Trophoblast cell (in vitro differentiated cells and primary cell): ENCODE measurements around the gene NPLOC4.

Experiments
- DNase-seq, 2 donors: peaks; one replicate each; pipeline ENCODE4 v3.0.0-alpha.2; 2016
- H2AFZ ChIP-seq: 2 replicates; pipeline ENCODE4 v1.6.1; 2013; ENCODE audit warnings: low read length, moderate library complexity, mild to moderate bottlenecking; ENCODE audit not compliant: insufficient read depth, poor library complexity
- H2AK5ac ChIP-seq: 2 replicates; pipeline ENCODE4 v1.6.1; 2013; ENCODE audit warnings: mild to moderate bottlenecking, low read length
- H2BK120ac ChIP-seq: 2 replicates; pipeline ENCODE4 v1.6.1; 2013; ENCODE audit warnings: low read length, mild to moderate bottlenecking, moderate library complexity; ENCODE audit not compliant: insufficient read depth, poor library complexity
- H2BK12ac ChIP-seq: 2 replicates; pipeline ENCODE4 v1.6.1; 2013; ENCODE audit warnings: mild to moderate bottlenecking, low read length, moderate library complexity
- H2BK5ac ChIP-seq: 2 replicates; pipeline ENCODE4 v1.6.1; 2013; ENCODE audit warnings: low read length, low read depth, moderate library complexity, mild to moderate bottlenecking; ENCODE audit not compliant: poor library complexity
- H3K14ac ChIP-seq: 2 replicates; pipeline ENCODE4 v1.6.1; 2013; ENCODE audit warnings: mild to moderate bottlenecking, low read length
- H3K18ac ChIP-seq: 2 replicates; pipeline ENCODE4 v1.6.1; 2013; ENCODE audit warnings: mild to moderate bottlenecking, low read length
- H3K23ac ChIP-seq: 2 replicates; pipeline ENCODE4 v1.6.1; 2013; ENCODE audit warnings: low read length
- H3K27ac ChIP-seq: 2 replicates; pipeline ENCODE4 v1.5.1; 2013; ENCODE audit warnings: low read depth, mild to moderate bottlenecking, inconsistent platforms, low read length, moderate library complexity
- H3K27me3 ChIP-seq: 2 replicates; pipeline ENCODE4 v1.6.1; 2013; ENCODE audit warnings: inconsistent platforms, mild to moderate bottlenecking, low read length, moderate library complexity; ENCODE audit not compliant: insufficient read depth
- H3K36me3 ChIP-seq, 2 experiments: 1 replicate in 1 of 2; 2 replicates in 1 of 2; pipeline ENCODE4 v1.6.1; 2013; ENCODE audit warnings: low read length in 2 of 2, mild to moderate bottlenecking in 2 of 2, moderate library complexity in 1 of 2; ENCODE audit not compliant: insufficient read depth in 2 of 2, control insufficient read depth in 1 of 2
- H3K4ac ChIP-seq: 2 replicates; pipeline ENCODE4 v1.6.1; 2013; ENCODE audit warnings: low read depth, mild to moderate bottlenecking, low read length, moderate library complexity
- H3K4me1 ChIP-seq, 2 experiments: 1 replicate in 1 of 2; 2 replicates in 1 of 2; pipeline ENCODE4 v1.6.1; 2013; ENCODE audit warnings: low read length in 2 of 2, mild to moderate bottlenecking in 2 of 2, moderate library complexity in 1 of 2; ENCODE audit not compliant: insufficient read depth in 2 of 2, control insufficient read depth in 1 of 2
- H3K4me2 ChIP-seq: 2 replicates; pipeline ENCODE4 v1.6.1; 2013; ENCODE audit warnings: inconsistent platforms, mild to moderate bottlenecking, low read length, moderate library complexity
- H3K4me3 ChIP-seq: 2 replicates; pipeline ENCODE4 v1.5.1; 2013; ENCODE audit warnings: mild to moderate bottlenecking, low read depth, low read length, inconsistent platforms
- H3K79me1 ChIP-seq: one replicate; pipeline ENCODE4 v1.6.1; 2013; ENCODE audit warnings: low read length
- H3K79me2 ChIP-seq: 2 replicates; pipeline ENCODE4 v1.6.1; 2013; ENCODE audit warnings: low read length, mild to moderate bottlenecking; ENCODE audit not compliant: control insufficient read depth, insufficient read depth, poor library complexity
- H3K9ac ChIP-seq: 2 replicates; pipeline ENCODE4 v1.6.1; 2013; ENCODE audit warnings: mild to moderate bottlenecking, low read length
- H3K9me3 ChIP-seq: 2 replicates; pipeline ENCODE4 v1.6.1; 2013; ENCODE audit warnings: low read depth, mild to moderate bottlenecking, control low read depth, inconsistent platforms, low read length; ENCODE audit not compliant: insufficient read depth
- H4K12ac ChIP-seq: 2 replicates; pipeline ENCODE4 v1.6.1; 2013; ENCODE audit warnings: low read depth, mild to moderate bottlenecking, low read length, moderate library complexity
- H4K8ac ChIP-seq: 2 replicates; pipeline ENCODE4 v1.6.1; 2013; ENCODE audit warnings: low read depth, mild to moderate bottlenecking, low read length, moderate library complexity
- H4K91ac ChIP-seq: one replicate; pipeline ENCODE4 v1.6.1; 2013; ENCODE audit warnings: low read depth, mild to moderate bottlenecking, low read length, moderate library complexity
- WGBS: extraction: QIAGEN DNeasy Blood & Tissue Kit; methylation state at CpG from one replicate; pipeline ENCODE4 v1.1.7; 2013; ENCODE audit warnings: missing lambda C conversion rate; ENCODE audit not compliant: insufficient read length, insufficient coverage; ENCODE audit errors: extremely low coverage; 5-methylcytosine and 5-hydroxymethylcytosine counted together

Gene NPLOC4

GRCh38 chr17:81655378-81656117 lies 18.6 kb upstream of the NPLOC4 start:
- H3K4me2 ChIP-seq: no peak overlapping the region
- H3K27ac ChIP-seq: no peak overlapping the region
- H3K23ac ChIP-seq: no peak overlapping the region
- H3K4ac ChIP-seq: no peak overlapping the region
- peaks cover 4% of the 10 kb centered on the region for H3K9me3 ChIP-seq
- no peak overlapping the region for H2BK120ac ChIP-seq
- no peaks in the 10 kb centered on the region for H3K36me3 ChIP-seq
- no peak overlapping the region for H2BK12ac ChIP-seq
- no peak for DNase-seq
- no peak overlapping the region for H4K91ac ChIP-seq
- H2AK5ac ChIP-seq: no peak overlapping the region
- no peak overlapping the region for H3K4me3 ChIP-seq
- no peaks in the 10 kb centered on the region for H3K79me2 ChIP-seq
- peaks cover 0 to 2% of the 10 kb centered on the region in 2 experiments for H3K4me1 ChIP-seq
- no peaks in the 10 kb centered on the region for H3K27me3 ChIP-seq
- H3K9ac ChIP-seq: no peak overlapping the region
- no peak overlapping the region for H3K14ac ChIP-seq
- no peak overlapping the region for H3K18ac ChIP-seq
- no peak overlapping the region for H2AFZ ChIP-seq
- no peaks in the 10 kb centered on the region for H3K79me1 ChIP-seq
- no CpG with 5 or more reads among the region's 18 CpGs for WGBS
- H4K8ac ChIP-seq: no peak overlapping the region
- no peak overlapping the region for H2BK5ac ChIP-seq
- no peak overlapping the region for H4K12ac ChIP-seq

GRCh38 chr17:81652906-81653771 lies 16.2 kb upstream of the NPLOC4 start:
- Histone ChIP-seq H3K79me2 (no peaks in the 10 kb centered on the region), H2BK120ac (no peak overlapping the region), H3K9me3 (peaks cover 17% of the 10 kb centered on the region), H2AK5ac (no peak overlapping the region), H3K4me1 (peaks cover 0 to 4% of the 10 kb centered on the region in 2 experiments), H3K27me3 (peaks cover 9% of the 10 kb centered on the region), H3K27ac (no peak overlapping the region), H3K4me3 (no peak overlapping the region), H4K8ac (no peak overlapping the region), H2AFZ (peak overlapping the region; percentile 30), H3K23ac (no peak overlapping the region), H3K79me1 (no peaks in the 10 kb centered on the region), H4K91ac (no peak overlapping the region), H3K9ac (no peak overlapping the region), H3K4ac (no peak overlapping the region), H3K36me3 (no peaks in the 10 kb centered on the region), H3K4me2 (no peak overlapping the region), H3K18ac (no peak overlapping the region), H2BK5ac (no peak overlapping the region), H3K14ac (no peak overlapping the region), H4K12ac (no peak overlapping the region), H2BK12ac (no peak overlapping the region)
- no CpG with 5 or more reads among the region's 27 CpGs for WGBS
- DNase-seq: no peak

- WGBS: no CpG with 5 or more reads among the region's 10 CpGs
These were observed 14.8 kb upstream of the NPLOC4 start for GRCh38 chr17:81651692-81652091.

GRCh38 chr17:81650951-81651350 lies 14.0 kb upstream of the NPLOC4 start:
- Histone ChIP-seq H3K79me1 (no peaks in the 10 kb centered on the region), H4K91ac (no peak overlapping the region), H2BK5ac (no peak overlapping the region), H3K9me3 (peaks cover 17% of the 10 kb centered on the region), H4K12ac (no peak overlapping the region), H3K9ac (no peak overlapping the region), H2AFZ (no peak overlapping the region), H2AK5ac (no peak overlapping the region), H4K8ac (no peak overlapping the region), H3K79me2 (no peaks in the 10 kb centered on the region), H3K23ac (no peak overlapping the region), H3K4me3 (no peak overlapping the region), H2BK120ac (no peak overlapping the region), H3K27ac (no peak overlapping the region), H3K4ac (no peak overlapping the region), H3K4me2 (no peak overlapping the region), H3K27me3 (peaks cover 15% of the 10 kb centered on the region), H3K18ac (no peak overlapping the region), H2BK12ac (no peak overlapping the region), H3K4me1 (peaks cover 0 to 4% of the 10 kb centered on the region in 2 experiments), H3K36me3 (no peaks in the 10 kb centered on the region), H3K14ac (no peak overlapping the region)
- no CpG with 5 or more reads among the region's 9 CpGs for WGBS
- no peak for DNase-seq

More at GRCh38 chr17:81651692-81652091, 14.8 kb upstream of the NPLOC4 start:
- H3K79me1 ChIP-seq: no peaks in the 10 kb centered on the region
- H3K36me3 ChIP-seq: no peaks in the 10 kb centered on the region
- H3K27me3 ChIP-seq: peaks cover 15% of the 10 kb centered on the region
- H3K4ac ChIP-seq: no peak overlapping the region
- no peak overlapping the region for H2BK5ac ChIP-seq
- no peak overlapping the region for H3K27ac ChIP-seq
- peak overlapping the region; percentile 28 for H3K4me3 ChIP-seq
- no peak overlapping the region for H2BK120ac ChIP-seq
- DNase-seq: no peak
- no peak overlapping the region for H3K18ac ChIP-seq
- no peak overlapping the region for H4K12ac ChIP-seq
- H3K4me2 ChIP-seq: no peak overlapping the region
- H4K91ac ChIP-seq: no peak overlapping the region
- no peak overlapping the region for H2BK12ac ChIP-seq
- H2AK5ac ChIP-seq: no peak overlapping the region
- no peak overlapping the region for H2AFZ ChIP-seq
- H4K8ac ChIP-seq: no peak overlapping the region
- no peaks in the 10 kb centered on the region for H3K79me2 ChIP-seq
- H3K9ac ChIP-seq: peak overlapping the region; percentile 52
- H3K4me1 ChIP-seq: peaks cover 0 to 4% of the 10 kb centered on the region in 2 experiments
- H3K23ac ChIP-seq: peak overlapping the region; percentile 84
- H3K9me3 ChIP-seq: peaks cover 17% of the 10 kb centered on the region
- no peak overlapping the region for H3K14ac ChIP-seq
